CD4-positive, alpha-beta T cell (primary cell): Measurements from ENCODE around the gene CRYBA2. TPM values are rescaled to one million over a fixed set of nuclear protein-coding genes. Genes with fewer than 3 reads are reported as not detected.

ENCODE experiments used
- ATAC-seq: fragments of 200-7000 bp; cut with Tn5 transposase; one replicate; pipeline ENCODE4 v1.10.0; 2022; ENCODE audit warnings: mild to moderate bottlenecking; ENCODE audit not compliant: poor library complexity
- CTCF ChIA-PET: fragments of 350-600 bp; sonication (Branson Sonifier 250); formaldehyde crosslinking; loops from one replicate; lab custom pipeline; 2021; ENCODE audit warnings: antibody characterized with exemption, inconsistent platforms; lab: Charles Lee
- POLR2A ChIA-PET: fragments of 350-600 bp; sonication (Branson Sonifier 250); formaldehyde crosslinking; loops from one replicate; lab custom pipeline; 2021; ENCODE audit warnings: antibody characterized with exemption, inconsistent platforms; lab: Charles Lee
- DNase-seq, 14 experiments: peaks; one replicate each; pipeline ENCODE4 v3.0.0-alpha.2; 2013 to 2020; ENCODE audit warnings: mixed read lengths in 2 of 14
- H3K27ac ChIP-seq, 2 donors: one replicate each; pipeline versions ENCODE4 v1.5.1 to v1.7.0; 2013; ENCODE audit warnings: low read length in 2 of 2, low read depth in 1 of 2, mild to moderate bottlenecking in 1 of 2
- H3K27me3 ChIP-seq, 2 experiments: 1 replicate in 1 of 2; 2 replicates in 1 of 2; pipeline versions ENCODE4 v1.6.1 to v1.7.0; 2013; ENCODE audit warnings: low read length in 2 of 2, control low read depth in 1 of 2, mild to moderate bottlenecking in 1 of 2, moderate library complexity in 1 of 2; ENCODE audit not compliant: insufficient read depth in 2 of 2, control insufficient read depth in 1 of 2
- H3K36me3 ChIP-seq: one replicate; pipeline ENCODE4 v1.6.1; 2013; ENCODE audit warnings: low read length, control low read depth; ENCODE audit not compliant: insufficient read depth
- H3K4me1 ChIP-seq: one replicate; pipeline ENCODE4 v1.6.1; 2013; ENCODE audit warnings: low read length, control low read depth; ENCODE audit not compliant: insufficient read depth
- H3K4me3 ChIP-seq: one replicate; pipeline ENCODE4 v1.5.1; 2013; ENCODE audit warnings: mild to moderate bottlenecking, low read length, moderate library complexity
- H3K9me3 ChIP-seq, 2 experiments: 1 replicate in 1 of 2; 2 replicates in 1 of 2; pipeline versions ENCODE4 v1.6.1 to v1.7.0; 2013; ENCODE audit warnings: low read length in 2 of 2, mild to moderate bottlenecking in 2 of 2, control low read depth in 1 of 2, moderate library complexity in 1 of 2; ENCODE audit not compliant: control insufficient read depth in 1 of 2, insufficient read depth in 1 of 2
- H3K27ac Mint-ChIP-seq: one replicate; pipeline ENCODE4 v1.8.0; 2020; ENCODE audit warnings: mixed read lengths
- H3K27me3 Mint-ChIP-seq: one replicate; pipeline ENCODE4 v1.8.0; 2021; ENCODE audit warnings: mixed read lengths
- H3K36me3 Mint-ChIP-seq: one replicate; pipeline ENCODE4 v1.8.0; 2021; ENCODE audit warnings: low read depth, mixed read lengths
- H3K4me1 Mint-ChIP-seq: one replicate; pipeline ENCODE4 v1.8.0; 2021; ENCODE audit warnings: low read depth, mixed read lengths
- H3K4me3 Mint-ChIP-seq: one replicate; pipeline ENCODE4 v1.8.0; 2020; ENCODE audit warnings: mild to moderate bottlenecking, mixed read lengths
- H3K9me3 Mint-ChIP-seq: one replicate; pipeline ENCODE4 v1.8.0; 2020; ENCODE audit warnings: mixed read lengths
- CTCF ChIP-seq: fragments of 200-600 bp; IDR thresholded peaks from one replicate; pipeline ENCODE4 v1.8.0; 2022; ENCODE audit warnings: antibody characterized with exemption, mild to moderate bottlenecking
- intact Hi-C, 2 experiments: fragments of 100-400 bp; cut with DNase I in 1 of 2; cut with micrococcal nuclease in 1 of 2; formaldehyde crosslinking; loops; one replicate each; pipeline versions ENCODE4 v1.15.1 to v1.9.0; 2023 to 2025; cut with DNase I, micrococcal nuclease
- total RNA-seq, 174 experiments: library from RNA in 2 of 174; stranded (reverse) in 2 of 174; gene quantifications; one replicate each; pipeline ENCODE4 v1.2.3 and lab custom pipeline; 2021 to 2026

CRYBA2 gene
- total RNA-seq, 2 experiments from 2014 or later = not detected

GRCh38 chr2:218960309-218961165, 32.7 kb downstream of the CRYBA2 start:
- Histone ChIP-seq H3K4me1 (peaks cover 32% of the 10 kb centered on the region), H3K9me3 (peaks cover 0 to 32% of the 10 kb centered on the region in 2 experiments), H3K4me3 (no peak overlapping the region), H3K36me3 (no peaks in the 10 kb centered on the region), H3K27ac (no peak overlapping the region), H3K27me3 (peaks cover 57 to 87% of the 10 kb centered on the region in 2 experiments)
- Mint-ChIP-seq H3K36me3 (no peaks in the 10 kb centered on the region), H3K4me3 (peak overlapping the region; percentile 34), H3K27me3 (peaks cover 87% of the 10 kb centered on the region), H3K4me1 (peaks cover 13% of the 10 kb centered on the region), H3K27ac (no peak overlapping the region), H3K9me3 (no peaks in the 10 kb centered on the region)
- intact Hi-C loops = loop anchor here in 1 of 2 experiments (10.0 kb wide), 1 partner anchor 344 kb away; the partner anchor contains the start of gene PTPRN
- ChIA-PET POLR2A (no interaction called here), CTCF (no interaction called here)
- DNase-seq (peak in 2 of 14 experiments; percentile 13 to 21), ATAC-seq (no peak)
- TF ChIP-seq CTCF = no peak

GRCh38 chr2:218959761-218960308, 33.4 kb downstream of the CRYBA2 start:
- no peak for TF ChIP-seq CTCF
- H3K9me3 ChIP-seq = peaks cover 0 to 32% of the 10 kb centered on the region in 2 experiments
- no peak overlapping the region for H3K4me3 Mint-ChIP-seq
- POLR2A ChIA-PET = no interaction called here
- ATAC-seq (no peak), DNase-seq (peak in 1 of 14 experiments; percentile 16)
- peaks cover 13% of the 10 kb centered on the region for H3K4me1 Mint-ChIP-seq
- intact Hi-C loops = loop anchor here in 1 of 2 experiments (10.0 kb wide), 1 partner anchor 345 kb away; the partner anchor contains the start of gene PTPRN
- no peak overlapping the region for H3K27ac Mint-ChIP-seq
- no peak overlapping the region for H3K4me3 ChIP-seq
- H3K27me3 Mint-ChIP-seq = peaks cover 88% of the 10 kb centered on the region
- peaks cover 32% of the 10 kb centered on the region for H3K4me1 ChIP-seq
- H3K27ac ChIP-seq = no peak overlapping the region
- peaks cover 62 to 86% of the 10 kb centered on the region in 2 experiments for H3K27me3 ChIP-seq
- CTCF ChIA-PET = interaction anchor here (1.2 kb wide), 1 partner anchor 112 kb away, joined by 3 read pairs; no protein-coding TSS in a partner anchor
- no peaks in the 10 kb centered on the region for H3K36me3 ChIP-seq
- H3K36me3 Mint-ChIP-seq = no peaks in the 10 kb centered on the region
- H3K9me3 Mint-ChIP-seq = no peaks in the 10 kb centered on the region

GRCh38 chr2:218959141-218959731, 34.0 kb downstream of the CRYBA2 start, which contains the start of gene CDK5R2:
CDK5R2 (plus strand) TSS chr2:218959666; CDS start chr2:218959821, 155 bp downstream.
- H3K27ac Mint-ChIP-seq = no peak within 1 kb of the TSS
- H3K27me3 ChIP-seq = peaks cover 60 to 86% of the 10 kb centered on the region in 2 experiments
- POLR2A ChIA-PET = no interaction called here
- peaks cover 88% of the 10 kb centered on the region for H3K27me3 Mint-ChIP-seq
- TF ChIP-seq CTCF = no peak
- H3K36me3 ChIP-seq = no peaks in the 10 kb centered on the region
- H3K4me3 Mint-ChIP-seq = peak within 1 kb of the TSS; percentile 60
- no peak within 1 kb of the TSS for H3K4me3 ChIP-seq
- CTCF ChIA-PET = interaction anchor here (1.2 kb wide), 1 partner anchor 112 kb away, joined by 3 read pairs; no protein-coding TSS in a partner anchor
- intact Hi-C loops = no loop called here
- peaks cover 32% of the 10 kb centered on the region for H3K4me1 ChIP-seq
- H3K36me3 Mint-ChIP-seq = no peaks in the 10 kb centered on the region
- DNase-seq (peak; percentile 16 to 71 (median 41)), ATAC-seq (peak; percentile 66)
- H3K9me3 Mint-ChIP-seq = no peaks in the 10 kb centered on the region
- H3K27ac ChIP-seq = no peak within 1 kb of the TSS
- H3K4me1 Mint-ChIP-seq = peaks cover 13% of the 10 kb centered on the region
- H3K9me3 ChIP-seq = peaks cover 0 to 32% of the 10 kb centered on the region in 2 experiments
